GM13977 (cell line): ENCODE results near the gene LILRA1.
"Not testable (repeated sequence)": the region's sequence is repeated elsewhere in the genome, so short reads cannot be mapped to it uniquely, and the experiment has no call there.

Source experiments
- DNase-seq: peaks from one replicate; pipeline ENCODE4 v3.0.0; 2012; ENCODE audit warnings: low spot score
- CTCF ChIP-seq: IDR thresholded peaks from 2 replicates; pipeline ENCODE4 v1.5.1; 2012; ENCODE audit warnings: mild to moderate bottlenecking, control low read depth; ENCODE audit not compliant: insufficient read depth; ENCODE audit errors: extremely low read depth, missing control alignments
- in situ Hi-C: fragments of 300-500 bp; cut with MboI; formaldehyde crosslinking; loops from one replicate; pipeline ENCODE4 v1.12.0; 2022; ENCODE audit warnings: low sequenced_read_pairs, low pct_unique_long_range_greater_than_20kb, mixed read lengths, inconsistent platforms; ENCODE audit not compliant: unreplicated experiment

The LILRA1 gene

GRCh38 chr19:54572696-54573311 is 20.6 kb upstream of the LILRA1 start:
- in situ Hi-C loops: no loop called here
- no peak for TF ChIP-seq CTCF
- DNase-seq: no peak

- DNase-seq: peak; percentile 69
- no peak for TF ChIP-seq CTCF
- in situ Hi-C loops: no loop called here
Measured at GRCh38 chr19:54573330-54573872, 20.0 kb upstream of the LILRA1 start, which contains the start of gene LILRA2. Gene LILRA2 (plus strand): TSS chr19:54573790. CDS start chr19:54573879, 89 bp downstream.

GRCh38 chr19:54574051-54574450 is 19.4 kb upstream of the LILRA1 start:
- in situ Hi-C loops: no loop called here
- TF ChIP-seq CTCF: no peak
- no peak for DNase-seq

GRCh38 chr19:54574527-54575056 is 18.8 kb upstream of the LILRA1 start:
- in situ Hi-C loops: loop anchor here (5.0 kb wide), 1 partner anchor 277 kb away; no protein-coding TSS in a partner anchor

GRCh38 chr19:54575205-54575604 is 18.2 kb upstream of the LILRA1 start:
- in situ Hi-C loops: loop anchor here (5.0 kb wide), 1 partner anchor 278 kb away; no protein-coding TSS in a partner anchor

More at GRCh38 chr19:54574527-54575056, 18.8 kb upstream of the LILRA1 start:
- no peak for TF ChIP-seq CTCF
- DNase-seq: no peak

GRCh38 chr19:54576411-54576976 is 16.9 kb upstream of the LILRA1 start:
- in situ Hi-C loops: loop anchor here (5.0 kb wide), 1 partner anchor 279 kb away; no protein-coding TSS in a partner anchor
- no peak for DNase-seq

More at GRCh38 chr19:54575205-54575604, 18.2 kb upstream of the LILRA1 start:
- DNase-seq: not testable (repeated sequence)

More at GRCh38 chr19:54576411-54576976, 16.9 kb upstream of the LILRA1 start:
- TF ChIP-seq CTCF: no peak
